Left ventricle myocardium superior (tissue), 1 donor: ENCODE results near the gene PIGC. TPM values are rescaled to one million over a fixed set of nuclear protein-coding genes. Genes with fewer than 3 reads are reported as not detected.

Experiments used
- ATAC-seq: fragments of 200-7000 bp; cut with Tn5 transposase; one replicate; pipeline ENCODE4 v1.9.1; 2020; ENCODE audit warnings: mild to moderate bottlenecking, moderate library complexity
- DNase-seq: peaks from one replicate; pipeline ENCODE4 v3.0.0-alpha.2; 2020
- intact Hi-C: fragments of 100-400 bp; cut with micrococcal nuclease; formaldehyde crosslinking; loops from one replicate; pipeline ENCODE4 v1.11.0; 2022
- total RNA-seq: library from RNA; stranded (reverse); fragmentation: NEBNext Ultra II Directional; extraction: Animal tissue kit (Norgen Biotek cat#: 25700); gene quantifications from one replicate; pipeline ENCODE4 v1.2.1, GENCODE V29; 2021
- donor health status: DM: no; HTN: yes; CAD: no; lungs with severe emphysema.

The PIGC gene
- total RNA-seq, 1 donor from 2014 or later, result 12.3 TPM

DNA sequence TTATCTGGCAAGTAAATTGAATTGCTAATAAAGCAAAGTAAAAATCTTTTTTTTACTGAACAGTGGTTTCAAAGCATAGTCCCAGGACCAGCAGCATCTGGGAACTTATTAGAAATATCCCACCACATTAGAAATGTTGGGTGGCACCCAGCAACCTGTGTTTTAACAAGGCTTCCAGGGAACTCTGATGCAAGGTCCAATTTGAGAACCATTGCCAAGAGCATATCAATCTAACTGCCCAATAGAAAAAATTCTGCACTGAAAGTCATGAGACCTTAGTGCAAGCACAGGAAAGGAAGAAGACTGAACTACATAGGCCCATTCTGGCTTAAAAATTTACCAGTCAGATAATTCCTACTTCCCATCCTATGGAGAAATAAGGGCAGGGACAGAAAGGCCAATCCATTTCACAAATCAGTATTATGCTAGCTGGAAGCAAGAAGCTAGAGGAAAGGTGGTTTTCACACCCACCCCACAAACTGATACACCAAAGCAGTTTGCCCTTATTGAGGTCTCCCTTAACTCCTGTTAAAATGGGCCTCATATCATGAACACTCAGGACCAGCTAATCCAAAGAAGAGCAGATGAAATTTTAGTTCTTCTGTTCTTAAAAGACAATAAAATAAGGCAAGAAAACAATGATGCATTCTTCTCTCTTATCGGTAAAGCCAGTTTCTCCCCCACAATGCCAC lies 40.8 kb downstream of the PIGC start:
- intact Hi-C loops, result loop anchor here (10.0 kb wide), 1 partner anchor 268 kb away; no protein-coding TSS in a partner anchor
- DNase-seq (no peak), ATAC-seq (no peak)

DNA sequence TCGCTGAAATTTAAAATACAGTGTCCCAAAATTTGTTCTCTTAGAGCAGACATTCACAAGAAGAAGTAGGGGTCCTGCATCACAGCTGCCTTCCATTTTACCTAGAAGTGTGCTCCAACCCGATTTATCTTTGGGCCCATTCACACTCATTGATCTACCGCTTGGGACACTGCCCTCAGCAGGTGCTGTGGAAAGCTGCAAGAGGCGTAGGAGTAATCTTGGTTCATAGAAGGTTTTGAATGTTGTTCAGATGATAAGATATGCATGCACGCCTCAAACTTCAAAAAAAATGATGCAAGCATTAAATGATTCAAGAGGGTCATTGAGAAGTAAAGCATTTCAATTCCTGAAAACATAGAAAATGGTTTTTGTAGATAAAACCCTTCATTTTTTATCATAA lies 42.0 kb downstream of the PIGC start:
- intact Hi-C loops, result loop anchor here (10.0 kb wide), 1 partner anchor 267 kb away; no protein-coding TSS in a partner anchor
- ATAC-seq, result no peak
- DNase-seq, result no peak

DNA sequence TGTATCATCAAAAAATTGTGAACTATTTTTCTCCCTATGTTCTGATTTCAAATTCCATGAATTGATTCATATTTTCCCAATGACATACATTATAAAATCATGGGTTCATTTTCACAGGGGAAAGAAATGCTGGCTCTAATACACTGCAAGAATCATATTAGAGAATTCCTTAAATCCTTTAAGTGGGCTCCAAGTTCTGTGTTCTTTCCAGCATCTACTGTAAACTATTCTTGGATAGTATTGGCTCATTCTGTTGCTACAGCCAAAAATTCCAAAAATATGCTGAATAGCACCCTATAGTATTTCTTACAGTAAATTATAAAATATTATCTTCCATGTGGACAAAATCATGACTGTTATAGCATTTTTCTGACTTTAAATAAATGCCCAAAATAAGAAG lies 42.4 kb downstream of the PIGC start:
- DNase-seq, result no peak
- ATAC-seq, result no peak
- intact Hi-C loops, result loop anchor here (10.0 kb wide), 1 partner anchor 267 kb away; no protein-coding TSS in a partner anchor

DNA sequence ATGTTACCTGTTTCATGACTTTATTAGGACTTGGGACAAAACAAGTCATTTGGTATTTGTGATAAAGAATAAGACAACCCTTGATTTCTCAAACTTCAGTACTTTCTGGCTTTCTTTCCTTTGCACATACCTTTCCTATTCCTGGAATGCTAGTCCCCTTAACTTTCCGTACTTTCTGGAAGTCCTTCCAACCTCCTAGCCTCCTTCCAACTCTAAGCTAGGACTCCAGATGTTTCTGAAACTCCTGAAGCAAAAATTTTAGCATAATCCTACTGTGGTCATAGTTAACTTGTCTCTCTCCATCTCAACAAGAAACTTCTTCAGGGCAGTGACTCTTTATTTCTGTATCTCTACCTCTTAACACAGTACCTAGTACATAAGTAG lies 43.2 kb downstream of the PIGC start:
- no peak for ATAC-seq
- intact Hi-C loops, result loop anchor here (10.0 kb wide), 1 partner anchor 266 kb away; no protein-coding TSS in a partner anchor
- no peak for DNase-seq

DNA sequence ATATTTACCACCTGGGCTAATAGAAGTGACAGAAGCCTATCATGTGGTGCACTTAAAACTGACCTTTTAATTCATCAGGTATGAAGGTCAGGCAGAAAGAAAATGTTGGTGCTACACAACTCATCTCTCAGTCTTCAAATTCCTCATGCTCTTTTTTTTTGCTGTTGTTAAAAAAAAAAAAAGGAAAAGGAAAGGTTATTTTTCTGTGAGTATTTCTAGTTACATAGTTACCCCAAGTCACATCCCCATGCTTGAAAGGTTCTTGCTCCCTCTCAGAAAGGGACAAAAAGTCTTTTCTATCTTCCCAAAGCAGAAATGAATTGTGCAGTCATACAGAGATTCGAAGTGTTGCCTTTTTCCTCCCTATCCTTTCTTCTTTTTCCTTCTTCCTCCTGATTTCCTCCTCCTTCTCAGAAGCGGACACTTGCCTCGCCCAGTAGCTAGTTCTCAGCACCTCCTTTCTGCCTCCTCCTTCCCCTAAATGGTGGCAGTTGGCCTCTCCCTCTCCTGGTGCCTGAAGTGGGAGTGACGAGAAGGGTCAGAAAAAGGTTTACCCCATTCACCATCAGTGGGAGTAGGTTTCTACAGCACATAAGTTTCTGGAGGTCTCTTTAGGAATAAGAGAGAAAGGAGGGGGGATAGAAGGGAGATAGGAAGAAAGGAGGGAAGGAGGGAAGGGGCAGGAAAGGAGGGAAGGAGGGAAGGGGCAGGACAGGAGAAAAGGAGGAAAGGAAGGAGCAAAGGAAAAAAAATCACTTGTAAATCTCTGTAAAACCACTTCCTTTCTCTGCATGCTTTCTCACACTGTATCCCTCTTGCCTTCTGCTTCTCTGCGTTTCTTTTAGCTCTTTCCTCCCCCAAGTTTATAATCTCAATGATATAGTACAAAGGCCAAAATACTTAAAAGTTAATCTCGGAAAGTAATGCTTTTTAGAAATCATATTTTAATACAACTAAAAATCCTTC lies 43.8 kb downstream of the PIGC start:
- intact Hi-C loops, result loop anchor here (10.0 kb wide), 1 partner anchor 265 kb away; no protein-coding TSS in a partner anchor
- ATAC-seq (no peak), DNase-seq (no peak)

DNA sequence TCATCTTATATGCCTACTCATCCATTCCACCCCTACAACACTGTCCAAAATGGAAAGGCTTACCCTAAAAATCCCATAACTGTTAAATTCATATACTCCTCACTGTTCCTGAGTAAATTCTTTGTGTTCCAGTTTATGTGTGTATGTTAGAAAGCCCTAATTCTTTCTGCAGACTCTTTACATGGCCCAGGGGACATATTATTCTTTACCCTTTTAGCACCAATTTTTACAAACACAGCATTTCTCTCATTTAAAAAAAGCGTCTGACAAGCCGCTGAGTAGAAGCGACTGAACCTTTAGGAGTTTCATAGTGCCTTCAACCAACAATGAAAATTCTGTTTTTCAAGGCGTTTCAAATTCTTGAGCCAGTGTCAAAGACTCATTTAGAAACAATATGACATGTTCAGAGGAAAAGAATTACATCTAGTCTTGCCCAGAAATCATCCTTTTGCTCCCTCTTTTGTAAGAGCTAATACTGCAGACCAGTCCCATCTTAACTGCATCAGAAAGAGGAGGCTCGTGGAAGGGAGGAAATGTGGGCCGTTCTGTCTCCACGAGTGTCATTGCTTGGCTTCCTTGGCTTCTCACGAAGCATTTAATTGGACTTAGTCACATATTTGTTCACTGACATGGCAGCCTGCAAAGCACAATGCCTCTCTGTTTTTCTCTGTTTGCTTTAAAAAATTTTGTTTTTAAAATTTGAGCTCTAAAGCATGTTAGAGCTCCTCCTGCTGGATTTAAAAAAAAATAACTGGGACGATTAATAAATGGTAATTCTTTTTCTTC lies 44.7 kb downstream of the PIGC start:
- intact Hi-C loops, result no loop called here
- ATAC-seq, result peak; percentile 89
- DNase-seq, result peak; percentile 47

DNA sequence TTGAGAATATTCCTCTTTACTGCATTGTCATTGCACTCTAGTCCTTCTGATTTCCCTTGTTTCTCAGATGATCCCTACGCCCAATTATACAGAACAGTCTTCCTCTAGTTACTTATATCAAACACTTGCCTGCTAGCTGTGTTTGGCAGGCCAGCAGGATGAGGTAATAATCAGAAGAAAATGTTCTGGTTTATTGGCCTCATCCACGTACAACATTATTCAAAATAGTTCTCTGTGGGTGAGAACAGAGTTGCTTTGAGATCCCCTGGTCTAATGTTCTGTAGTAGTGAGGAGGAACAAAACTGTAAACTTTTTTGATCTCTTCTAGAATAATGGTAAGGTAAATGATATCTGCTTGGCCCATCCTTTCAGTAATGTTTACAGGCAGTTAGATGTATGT lies 45.7 kb downstream of the PIGC start:
- intact Hi-C loops, result no loop called here
- peak; percentile 81 for ATAC-seq
- peak; percentile 40 for DNase-seq

DNA sequence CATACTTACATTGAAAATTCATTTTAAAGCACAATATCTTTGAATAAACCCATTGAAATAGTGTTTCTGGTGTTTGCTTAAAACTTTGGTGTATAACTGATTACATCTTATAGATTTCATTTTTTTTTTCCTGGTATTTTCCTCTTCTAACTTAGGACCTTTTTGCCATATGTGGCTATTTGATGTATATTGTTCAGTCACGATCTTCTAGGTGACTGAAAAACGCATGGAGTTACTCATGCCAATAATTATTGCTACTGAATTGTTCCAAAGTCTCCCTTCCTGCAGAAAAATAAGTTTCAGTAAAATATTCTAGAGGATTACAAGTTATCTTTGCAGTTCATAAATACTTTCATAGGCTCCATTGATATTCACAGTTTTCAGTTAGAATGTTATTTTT lies 46.2 kb downstream of the PIGC start:
- ATAC-seq, result no peak

DNA sequence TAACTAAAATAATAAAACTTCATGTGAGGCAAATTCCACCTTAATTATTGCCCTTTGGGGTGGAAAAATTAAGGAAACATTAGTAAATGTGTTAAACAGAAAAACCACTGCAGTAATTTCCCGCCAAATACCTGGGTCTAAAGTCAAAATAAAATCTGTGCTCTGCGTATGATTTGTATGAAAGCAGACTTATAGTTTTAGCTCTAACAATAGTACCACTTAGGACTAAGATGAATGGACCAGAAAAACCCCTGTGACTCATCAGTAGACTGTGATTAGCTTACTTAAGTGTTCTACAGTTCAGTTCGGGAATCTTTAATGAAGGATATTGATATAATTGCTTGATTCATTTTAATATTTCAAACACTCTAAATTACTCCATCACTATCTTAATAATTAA lies 46.6 kb downstream of the PIGC start:
- intact Hi-C loops, result no loop called here
- no peak for DNase-seq
- peak; percentile 44 for ATAC-seq

More for the DNA sequence above, 46.2 kb downstream of the PIGC start:
- no peak for DNase-seq
- intact Hi-C loops, result no loop called here

DNA sequence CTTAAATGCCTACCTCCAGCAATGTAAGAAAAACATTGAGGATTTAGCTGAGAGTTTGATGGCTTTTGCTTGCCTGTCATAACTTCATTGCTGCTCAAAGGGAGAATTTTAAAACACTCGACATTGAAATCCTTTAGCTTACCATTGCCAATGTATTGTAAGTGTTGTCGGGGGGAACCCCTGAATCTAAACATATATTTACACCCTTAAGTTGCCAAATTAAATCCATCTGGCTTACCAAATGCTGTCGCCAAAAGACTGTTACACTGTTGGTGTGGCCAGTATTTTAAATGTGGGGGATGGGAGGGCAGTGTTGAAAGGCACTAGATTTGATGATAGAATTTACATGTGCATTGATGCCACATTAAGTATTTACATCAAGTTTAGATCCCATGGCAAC lies 48.3 kb downstream of the PIGC start:
- intact Hi-C loops, result no loop called here
- DNase-seq (no peak), ATAC-seq (no peak)

DNA sequence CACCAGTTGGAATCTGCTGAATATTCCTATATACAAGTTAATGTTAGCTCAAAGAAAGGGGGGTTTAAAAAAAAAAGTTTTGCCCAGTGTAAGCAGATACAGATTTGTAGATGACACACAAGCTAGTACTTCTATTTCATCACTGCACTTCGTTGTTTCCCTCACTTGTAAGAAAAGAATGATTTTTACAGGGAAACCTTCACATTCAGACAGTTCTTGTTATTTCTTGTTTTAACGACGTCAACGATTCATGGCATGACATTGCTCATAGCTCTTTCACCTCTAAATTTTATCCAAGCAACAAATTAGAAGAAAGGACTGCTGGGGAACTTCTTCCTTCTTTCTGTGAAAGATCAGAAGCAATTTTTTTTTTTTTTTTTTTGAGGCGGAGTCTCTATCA lies 49.1 kb downstream of the PIGC start:
- ATAC-seq, result no peak
- intact Hi-C loops, result no loop called here
- no peak for DNase-seq

DNA sequence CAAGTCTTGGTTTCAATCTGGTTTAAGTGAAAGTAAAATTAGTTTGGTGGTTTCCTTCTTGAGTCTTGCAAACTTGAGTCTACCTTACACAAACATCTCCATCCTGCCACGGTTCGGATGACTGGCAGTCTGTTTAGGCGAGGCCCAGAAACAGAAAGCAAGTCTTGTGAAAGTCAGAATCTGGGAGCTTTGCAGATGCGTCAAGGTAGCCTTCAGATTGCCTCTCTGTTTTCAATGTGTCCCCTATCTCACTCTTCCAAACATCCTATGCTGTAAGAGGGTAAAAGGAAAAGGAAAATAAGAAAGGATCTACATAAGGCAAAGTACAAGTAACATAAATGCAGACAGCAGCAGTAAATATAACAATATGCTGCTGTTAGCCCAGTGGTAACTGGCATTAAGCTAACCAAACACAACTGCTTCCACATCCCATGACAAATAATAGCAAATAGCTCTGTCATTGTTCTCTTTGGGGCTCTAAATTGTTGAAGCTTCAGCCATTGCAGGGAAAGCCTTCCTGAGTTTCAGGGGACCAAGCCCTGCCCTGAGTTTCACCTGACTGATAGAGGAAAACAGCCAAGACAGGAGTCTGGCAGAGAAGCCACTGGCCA lies 49.6 kb downstream of the PIGC start:
- no peak for ATAC-seq
- intact Hi-C loops, result no loop called here
- no peak for DNase-seq

DNA sequence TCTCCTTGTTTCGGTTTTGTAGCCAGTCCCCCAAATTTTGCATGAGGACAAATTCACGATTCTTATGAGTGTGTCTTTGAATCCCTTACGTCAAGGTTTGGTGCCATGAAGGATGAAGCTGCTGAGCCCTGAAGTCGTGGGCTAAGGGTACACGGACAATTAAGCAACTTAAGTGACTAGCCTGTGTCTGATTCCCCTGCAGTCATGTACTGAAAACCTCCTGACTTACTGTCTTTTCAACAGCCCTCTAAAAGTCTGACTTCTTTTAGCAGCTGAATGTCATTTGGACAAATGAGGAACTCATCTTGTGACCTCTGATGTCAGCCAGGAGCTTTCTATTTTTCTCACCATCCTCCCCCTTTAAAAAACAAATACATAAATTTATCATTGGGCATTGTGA lies 50.5 kb downstream of the PIGC start:
- peak; percentile 17 for ATAC-seq
- intact Hi-C loops, result no loop called here

DNA sequence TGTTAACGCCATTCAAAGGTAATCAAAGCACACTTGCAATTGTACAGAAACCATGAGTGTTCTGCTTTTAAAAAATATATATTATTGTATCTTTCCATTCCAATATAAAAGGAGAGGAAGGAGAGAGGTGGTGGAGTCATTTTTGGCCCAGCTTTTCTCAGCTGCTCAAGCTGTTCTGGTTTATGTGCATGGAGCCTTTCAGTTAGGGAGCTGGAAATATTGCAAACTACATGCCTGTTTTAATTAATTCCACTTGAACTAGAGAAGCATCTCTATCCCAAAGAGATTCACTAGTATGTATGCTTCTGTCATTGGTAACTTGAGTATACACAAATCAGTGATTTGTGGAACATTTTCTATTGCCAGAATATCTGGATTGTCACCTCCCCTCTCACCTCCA lies 51.9 kb downstream of the PIGC start:
- no peak for ATAC-seq
- no peak for DNase-seq
- intact Hi-C loops, result no loop called here

More for the DNA sequence above, 50.5 kb downstream of the PIGC start:
- no peak for DNase-seq

Other genes with a start within 250 kb of the PIGC start
- gene C1orf105, start 23.4 kb downstream of the PIGC start, total RNA-seq, result 21.9 TPM
- gene SUCO, start 89.1 kb upstream of the PIGC start, total RNA-seq, result 19.1 TPM
- 0.12 TPM for gene FASLG, start 215.0 kb upstream of the PIGC start, total RNA-seq